ENCODE measurements around the gene SH3BP1. TPM values are rescaled to one million over a fixed set of nuclear protein-coding genes. Genes with fewer than 3 reads are reported as not detected.
A peak's percentile ranks its signal among the peaks of the same experiment; 100 is the strongest.

Gene SH3BP1
- total and polyA plus RNA-seq, 2 donors from 2014 or later: 2.2 to 12.8 TPM

GRCh38 chr22:37630839-37631435, 8.5 kb upstream of the SH3BP1 start:
- Histone ChIP-seq H3K4me1 (ENCODE audit: control insufficient read depth in 2 of 3, insufficient read depth in 2 of 3, low read depth in 1 of 3, low read length in 3 of 3) (peaks cover 5 to 22% (median 12%) of the 10 kb centered on the region in 3 donors), H3K36me3 (ENCODE audit: control insufficient read depth in 2 of 3, insufficient read depth in 3 of 3, low read length in 3 of 3) (peaks cover 0 to 6% (median 0%) of the 10 kb centered on the region in 3 donors), H3K27ac (ENCODE audit: low read depth in 2 of 2, low read length in 2 of 2) (peak overlapping the region in 1 of 2 donors; percentile 49), H3K9ac (ENCODE audit: low read length in 3 of 3) (no peak overlapping the region), H3K9me3 (ENCODE audit: control insufficient read depth in 2 of 3, insufficient read depth in 1 of 3, low read length in 3 of 3) (no peaks in the 10 kb centered on the region), H3K27me3 (ENCODE audit: control insufficient read depth, insufficient read depth, low read length) (no peaks in the 10 kb centered on the region), H3K4me3 (ENCODE audit: low read length in 3 of 3) (no peak overlapping the region)
- peak in 1 of 5 donors; percentile 35 for DNase-seq
- FAIRE-seq: no peak
- intact Hi-C loops (cut with DNase I): no loop called here
- TF ChIP-seq CTCF (IDR thresholded peaks at IDR 0.05; ENCODE audit: borderline replicate concordance, extremely low read depth, insufficient read depth): no peak

GRCh38 chr22:37631448-37632173, 7.9 kb upstream of the SH3BP1 start:
- Histone ChIP-seq H3K9ac (ENCODE audit: low read length in 3 of 3) (no peak overlapping the region), H3K27ac (ENCODE audit: low read depth in 2 of 2, low read length in 2 of 2) (peak overlapping the region; percentile 43 to 49), H3K4me3 (ENCODE audit: low read length in 3 of 3) (no peak overlapping the region), H3K27me3 (ENCODE audit: control insufficient read depth, insufficient read depth, low read length) (no peaks in the 10 kb centered on the region), H3K9me3 (ENCODE audit: control insufficient read depth in 2 of 3, insufficient read depth in 1 of 3, low read length in 3 of 3) (no peaks in the 10 kb centered on the region), H3K36me3 (ENCODE audit: control insufficient read depth in 2 of 3, insufficient read depth in 3 of 3, low read length in 3 of 3) (peaks cover 0 to 6% (median 0%) of the 10 kb centered on the region in 3 donors), H3K4me1 (ENCODE audit: control insufficient read depth in 2 of 3, insufficient read depth in 2 of 3, low read depth in 1 of 3, low read length in 3 of 3) (peaks cover 5 to 21% (median 12%) of the 10 kb centered on the region in 3 donors)
- FAIRE-seq (no peak), DNase-seq (peak in 3 of 5 donors; percentile 36 to 83 (median 62))
- intact Hi-C loops (cut with DNase I): no loop called here
- TF ChIP-seq CTCF (IDR thresholded peaks at IDR 0.05; ENCODE audit: borderline replicate concordance, extremely low read depth, insufficient read depth): no peak

GRCh38 chr22:37632174-37633088, 7.0 kb upstream of the SH3BP1 start:
- H3K27me3 ChIP-seq (ENCODE audit: control insufficient read depth, insufficient read depth, low read length): no peaks in the 10 kb centered on the region
- no peaks in the 10 kb centered on the region for H3K9me3 ChIP-seq (ENCODE audit: control insufficient read depth in 2 of 3, insufficient read depth in 1 of 3, low read length in 3 of 3)
- H3K9ac ChIP-seq (ENCODE audit: low read length in 3 of 3): no peak overlapping the region
- no peak for FAIRE-seq
- H3K4me1 ChIP-seq (ENCODE audit: control insufficient read depth in 2 of 3, insufficient read depth in 2 of 3, low read depth in 1 of 3, low read length in 3 of 3): peaks cover 5 to 21% (median 12%) of the 10 kb centered on the region in 3 donors
- no peak overlapping the region for H3K4me3 ChIP-seq (ENCODE audit: low read length in 3 of 3)
- no peak for TF ChIP-seq CTCF (IDR thresholded peaks at IDR 0.05; ENCODE audit: borderline replicate concordance, extremely low read depth, insufficient read depth)
- intact Hi-C loops (cut with DNase I): no loop called here
- no peak for DNase-seq
- peaks cover 0 to 6% (median 0%) of the 10 kb centered on the region in 3 donors for H3K36me3 ChIP-seq (ENCODE audit: control insufficient read depth in 2 of 3, insufficient read depth in 3 of 3, low read length in 3 of 3)
- H3K27ac ChIP-seq (ENCODE audit: low read depth in 2 of 2, low read length in 2 of 2): peak overlapping the region; percentile 43 to 73
